Activated T-cell treated with anti-CD3 and anti-CD28 coated beads for 48 hours (primary cell): Measurements from ENCODE around the gene MAML1.

Experiments
- DNase-seq: peaks from one replicate; pipeline ENCODE4 v3.0.0-alpha.2; 2020; ENCODE audit warnings: low read depth

The MAML1 gene

DNA sequence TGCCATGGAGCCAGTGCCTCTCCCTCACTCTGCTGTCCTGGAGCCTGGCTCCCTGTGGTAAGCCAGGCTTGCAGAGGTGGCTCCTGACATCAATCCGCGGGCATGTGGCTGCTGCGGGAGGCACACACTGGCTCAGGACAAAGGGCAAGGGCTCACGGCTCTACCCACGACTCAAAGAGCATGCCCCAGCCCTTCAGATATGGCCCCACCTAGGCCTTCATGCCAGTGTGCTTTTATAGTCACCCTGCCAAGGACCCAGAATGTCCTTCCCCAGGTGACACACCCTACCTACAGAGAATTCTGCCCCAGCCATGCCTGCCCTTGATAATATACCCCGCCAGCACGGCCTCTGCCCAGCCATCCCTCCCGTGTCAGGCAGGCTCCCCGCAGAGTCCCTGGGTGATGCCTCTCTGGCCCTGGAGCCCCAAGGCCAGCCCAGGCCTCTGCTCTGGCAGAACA, 72.5 kb downstream of the MAML1 start:
- DNase-seq, result no peak

DNA sequence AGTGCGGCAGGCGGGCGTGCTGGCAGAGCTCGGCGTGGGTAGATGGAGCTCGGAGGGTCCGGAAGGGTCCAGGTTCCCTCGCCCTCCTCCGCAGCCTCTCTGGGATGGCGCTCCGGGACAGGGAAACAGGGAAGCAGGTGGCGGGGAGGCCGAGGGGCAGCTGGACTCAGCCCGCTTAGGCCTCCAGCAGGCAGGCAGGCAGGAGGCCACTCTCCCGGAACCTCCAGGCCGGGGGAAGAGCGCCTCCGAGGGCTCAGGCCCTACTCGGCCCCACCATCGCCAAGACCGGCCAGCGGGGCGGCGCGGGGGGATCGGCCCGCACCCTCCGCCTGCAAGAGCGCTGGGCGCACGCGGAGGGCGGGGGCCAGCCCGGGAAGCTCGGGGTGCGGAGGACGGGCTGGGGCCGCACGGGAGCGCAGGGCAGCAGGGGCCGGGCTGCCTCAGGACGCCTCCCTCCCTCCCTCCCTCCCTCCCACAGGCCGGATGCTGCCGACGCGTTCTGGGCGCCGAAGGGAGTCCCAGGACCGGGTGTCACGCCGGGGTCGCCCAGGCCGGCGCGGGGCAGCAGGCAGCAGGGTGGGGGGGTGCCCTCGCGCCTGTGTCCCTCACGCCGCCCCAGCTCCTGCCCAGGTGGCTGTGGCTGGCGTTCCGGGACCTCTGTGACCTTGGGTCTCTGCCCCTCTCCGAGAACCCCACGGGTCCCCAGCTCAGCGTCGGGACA, 73.1 kb downstream of the MAML1 start:
- DNase-seq, result no peak

DNA sequence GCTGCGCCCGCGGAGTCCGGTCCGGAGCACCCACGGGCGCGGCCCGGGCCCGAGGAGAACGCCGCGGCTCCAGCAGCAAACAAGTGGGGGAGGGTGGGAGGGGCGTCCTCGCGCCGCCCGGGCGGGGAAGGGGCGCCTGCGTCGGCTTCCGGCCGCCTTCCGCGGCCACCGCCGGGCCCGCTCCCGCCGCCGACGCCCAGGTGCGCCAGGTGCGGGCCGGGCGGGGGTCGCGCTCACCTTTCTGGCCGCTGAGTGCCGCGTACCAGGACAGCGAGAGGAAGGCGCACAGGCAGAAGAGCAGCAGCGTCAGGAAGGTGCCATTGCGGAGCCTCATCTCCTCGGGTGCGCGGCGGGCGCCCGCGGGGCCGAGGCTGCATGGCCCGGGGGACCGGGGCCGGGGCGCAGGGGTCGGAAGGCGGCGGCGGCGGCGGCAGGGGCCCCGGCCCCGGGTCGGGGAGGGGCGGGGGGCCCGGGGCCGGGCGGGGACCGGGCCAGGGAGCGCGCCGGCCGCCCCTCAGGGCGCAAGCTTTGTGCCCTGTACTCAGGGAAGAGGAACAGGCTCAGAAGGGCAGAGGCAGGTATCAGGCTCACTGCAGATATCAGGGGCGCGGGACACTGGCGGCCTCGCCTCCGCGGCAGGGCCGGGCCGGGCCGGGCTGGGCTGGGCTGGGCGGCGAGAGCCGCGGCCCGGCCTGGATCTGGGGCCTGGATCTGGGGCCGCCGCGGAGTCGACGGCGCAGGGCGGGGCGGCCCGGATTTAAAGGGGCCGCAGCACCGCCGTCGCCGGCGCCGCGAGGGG, 73.8 kb downstream of the MAML1 start, which contains the start of gene MGAT4B:
Gene MGAT4B, minus strand, starts transcription at position 617 of the 799 bp plus-strand sequence. Its CDS starts 283 bp downstream, at position 334.
- DNase-seq, result peak; percentile 68

DNA sequence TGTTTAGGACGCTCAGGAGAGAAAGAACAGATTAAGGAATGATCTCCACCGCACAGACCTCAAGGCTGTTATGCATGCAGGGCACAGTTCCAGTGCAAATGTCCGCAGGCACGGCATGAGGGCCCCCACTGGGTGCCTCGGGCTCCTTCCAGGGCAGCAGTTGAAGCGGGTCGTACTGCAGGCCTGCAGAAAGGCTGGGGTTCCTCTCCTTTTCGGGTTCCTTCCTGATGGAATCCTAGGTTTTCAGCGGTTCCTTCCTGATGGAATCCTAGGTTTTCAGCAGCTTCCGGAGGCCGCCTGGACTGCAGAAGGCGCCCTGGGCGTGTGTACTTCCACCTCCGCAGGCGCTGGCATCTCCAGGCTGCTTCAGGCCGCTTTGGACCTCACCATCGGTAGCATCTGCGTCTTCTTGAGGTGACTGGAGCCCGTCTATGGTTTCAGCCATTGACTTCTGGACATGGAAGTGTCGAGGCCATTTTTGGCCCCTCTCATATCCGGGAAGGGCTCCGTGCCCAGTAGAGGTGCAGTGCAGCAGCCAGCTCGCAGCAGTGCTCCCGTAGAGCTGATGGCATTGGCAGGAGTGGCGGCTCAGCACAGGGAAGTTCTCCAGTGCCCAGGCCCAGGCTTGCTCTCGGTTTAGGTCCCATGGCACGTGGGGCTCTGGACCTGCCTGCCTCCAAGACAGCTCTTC, 79.7 kb downstream of the MAML1 start:
- no peak for DNase-seq

DNA sequence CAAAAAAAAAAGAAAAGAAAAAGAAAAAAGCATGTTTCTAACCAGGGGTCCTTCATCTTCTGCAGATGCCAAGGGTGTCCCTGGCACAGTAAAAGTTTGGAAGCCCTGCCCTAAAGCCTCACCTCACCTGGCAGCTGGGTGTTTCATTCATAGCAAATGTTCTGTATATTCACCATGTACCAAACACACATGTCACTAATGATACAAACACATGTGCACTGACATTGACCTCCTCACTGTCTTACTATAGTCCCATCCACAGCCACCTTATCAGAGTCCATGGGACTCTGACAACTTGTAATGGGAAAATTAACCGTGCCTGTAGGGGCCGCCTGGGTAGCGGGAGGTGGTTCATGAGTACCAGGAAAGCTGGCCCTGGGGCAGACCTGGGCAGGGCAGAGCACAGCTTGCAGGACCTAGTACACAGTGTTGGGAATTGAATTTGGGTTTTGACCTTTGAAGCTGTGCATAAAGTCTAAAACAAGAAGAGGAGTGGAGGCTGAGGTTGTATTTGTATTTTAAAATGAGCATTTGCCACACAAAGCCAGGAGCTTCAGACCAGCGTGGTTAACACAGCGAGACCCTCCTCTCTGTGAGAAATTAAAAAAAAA, 80.5 kb downstream of the MAML1 start:
- no peak for DNase-seq

DNA sequence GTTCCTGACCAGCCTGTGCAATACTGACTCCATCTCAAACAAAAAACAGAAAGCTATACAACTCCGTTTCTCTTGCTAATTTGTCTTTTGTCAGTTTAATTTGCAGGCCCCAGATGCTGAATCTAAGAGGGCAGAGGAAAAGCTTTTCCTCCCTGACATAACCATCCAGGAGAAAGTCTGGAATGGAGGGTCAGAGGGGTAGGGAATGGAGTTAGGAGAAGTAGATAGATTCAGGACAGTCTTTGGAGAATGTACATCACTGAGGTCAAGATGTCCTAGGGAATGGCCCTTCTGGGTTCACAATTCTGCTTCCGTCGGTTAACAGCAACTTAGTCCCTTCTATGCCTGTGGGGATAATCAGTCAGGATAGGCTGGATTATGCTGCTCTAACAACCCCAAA, 81.5 kb downstream of the MAML1 start:
- DNase-seq, result no peak

DNA sequence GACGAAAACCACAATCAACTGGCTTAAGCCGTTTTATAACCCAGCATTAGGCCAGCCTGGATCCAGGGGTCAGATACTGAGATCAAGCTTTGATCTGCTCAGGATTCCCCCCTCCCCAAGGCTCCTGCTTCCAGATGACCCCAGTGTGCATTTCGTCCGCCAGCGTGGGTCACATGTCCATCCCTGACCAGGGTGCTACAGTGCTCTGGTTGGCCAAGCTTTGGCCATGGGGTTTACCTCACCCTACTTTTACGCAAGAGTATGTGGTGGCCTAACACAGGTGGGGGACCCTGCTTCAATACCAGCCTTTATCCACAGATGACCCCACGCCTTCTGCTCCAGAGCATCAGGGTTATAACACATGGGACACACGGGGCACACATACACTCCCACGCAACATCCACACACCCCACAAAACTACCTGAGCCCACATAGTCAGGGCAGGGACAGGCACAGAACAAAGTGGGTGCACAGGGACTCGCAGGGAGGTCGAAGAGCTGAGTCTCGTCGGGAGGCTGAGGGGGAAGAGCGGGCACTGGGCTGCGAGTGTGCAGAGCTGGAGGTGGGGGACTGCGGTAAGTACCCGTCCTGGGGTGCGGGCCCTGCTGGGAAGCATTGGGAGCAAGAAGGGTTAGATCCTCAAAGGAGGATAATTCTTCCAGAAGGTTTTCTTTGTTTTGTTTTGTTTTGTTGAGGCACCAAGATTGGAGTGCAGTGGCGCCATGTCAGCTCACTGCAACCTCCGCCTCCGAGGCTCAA, 83.0 kb downstream of the MAML1 start:
- DNase-seq, result no peak

DNA sequence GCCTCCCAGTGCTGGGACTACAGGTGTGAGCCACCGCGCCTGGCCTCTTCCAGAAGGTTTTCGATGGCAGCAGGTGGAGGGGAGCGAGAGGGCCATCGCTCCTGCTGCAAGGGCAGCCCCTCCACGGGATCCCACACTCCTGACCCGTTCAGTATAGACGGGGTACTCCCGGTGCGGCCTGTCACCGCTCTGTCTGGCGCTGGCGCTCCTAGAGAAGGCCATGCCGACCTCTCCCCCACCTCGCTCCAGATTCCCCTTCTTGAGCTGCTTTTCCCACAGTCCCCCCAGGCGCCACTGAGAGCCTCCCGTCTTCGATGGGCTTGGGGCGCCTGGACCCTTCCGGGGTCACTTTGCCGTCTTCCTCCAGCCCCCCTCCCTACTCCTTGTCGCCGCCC, 83.8 kb downstream of the MAML1 start:
- DNase-seq, result no peak

DNA sequence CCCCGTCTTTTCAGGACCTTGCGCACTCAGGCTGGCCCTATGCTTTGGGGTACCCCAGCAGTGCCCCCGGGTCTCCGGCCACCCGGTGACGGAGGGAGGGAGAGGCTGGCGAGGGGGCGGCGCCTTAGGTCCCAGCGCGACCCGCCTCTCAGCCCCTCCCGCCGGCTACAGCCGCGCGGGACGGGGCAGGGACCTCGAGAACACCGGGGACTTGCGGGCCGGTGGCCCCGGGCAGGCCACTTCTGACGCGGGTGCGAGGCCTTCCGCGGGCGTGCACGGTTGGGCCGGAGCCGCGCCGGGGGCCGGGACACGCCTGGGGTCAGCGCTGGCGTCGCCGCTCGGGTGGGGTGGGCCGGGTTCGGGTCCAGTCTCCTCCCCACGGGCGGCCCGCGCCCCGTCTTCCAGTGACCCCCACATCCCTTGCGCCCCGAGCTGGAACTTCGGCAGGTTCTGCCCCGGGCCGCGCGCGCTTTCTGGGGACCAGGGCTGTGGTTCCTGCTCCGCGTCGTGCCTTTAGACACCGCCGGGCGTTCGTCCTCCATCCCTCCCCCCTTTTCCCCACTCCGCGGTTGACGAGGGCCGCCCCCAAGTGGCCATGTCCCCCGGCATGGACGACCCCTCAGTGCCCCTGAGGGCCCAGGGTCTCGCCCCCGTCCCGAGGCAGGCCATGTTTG, 84.3 kb downstream of the MAML1 start:
- no peak for DNase-seq

DNA sequence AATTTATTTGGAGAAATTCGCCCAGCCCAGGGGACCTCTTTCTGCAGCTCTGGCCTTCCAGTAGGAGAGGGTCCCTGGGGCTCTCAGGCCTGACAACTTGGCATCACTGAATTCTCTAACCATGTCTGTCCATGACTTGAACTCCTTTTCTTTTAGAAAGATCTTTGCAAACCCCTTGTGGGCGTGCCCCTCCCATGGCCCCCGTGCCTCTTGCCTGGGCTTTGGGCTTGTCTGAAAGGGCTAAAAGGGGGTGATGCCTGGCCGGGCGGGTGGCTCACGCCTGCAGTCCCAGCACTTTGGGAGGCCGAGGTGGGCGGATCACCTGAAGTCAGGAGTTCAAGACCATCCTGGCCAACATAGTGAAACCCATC, 84.8 kb downstream of the MAML1 start:
- no peak for DNase-seq

DNA sequence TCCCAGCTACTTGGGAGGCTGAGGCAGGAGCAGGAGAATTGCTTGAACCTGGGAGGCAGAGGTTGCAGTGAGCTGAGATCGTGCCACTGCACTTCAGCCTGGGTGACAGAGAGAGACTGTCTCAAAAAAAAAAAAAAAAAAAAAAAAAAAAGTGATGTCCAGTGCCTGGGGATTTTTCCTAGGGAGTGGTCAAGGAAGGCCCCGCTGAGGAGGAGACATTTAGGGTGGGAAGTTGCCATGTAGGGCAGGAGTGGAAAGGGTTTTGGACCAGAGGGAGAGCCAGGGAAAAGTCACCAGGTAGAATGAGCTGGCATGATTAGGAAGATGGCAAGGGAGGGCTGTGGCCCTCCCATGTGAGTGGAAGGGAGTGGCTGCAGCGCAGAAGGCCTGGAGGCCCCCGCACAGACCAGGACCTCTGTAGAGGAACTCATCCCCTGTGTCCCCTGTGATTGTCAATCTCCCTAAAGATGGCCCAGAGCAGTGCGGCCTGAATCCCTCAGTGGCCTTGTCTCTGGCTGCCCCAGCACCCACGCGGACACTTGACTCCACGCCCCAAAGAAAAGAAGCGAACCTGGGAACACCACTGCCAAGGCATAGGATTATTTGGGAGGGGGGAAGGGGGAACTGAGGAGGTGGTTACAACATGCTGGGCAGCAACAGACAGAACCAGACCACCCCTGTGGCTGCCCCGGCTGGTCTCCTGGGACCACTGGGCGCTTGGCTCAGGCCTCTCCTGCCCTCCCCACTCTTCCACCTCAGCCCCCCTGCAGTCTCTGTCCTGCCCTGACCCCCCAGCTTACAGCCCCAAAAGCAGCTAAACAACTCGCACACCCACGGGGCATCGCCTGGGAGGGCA, 85.5 kb downstream of the MAML1 start:
- no peak for DNase-seq

DNA sequence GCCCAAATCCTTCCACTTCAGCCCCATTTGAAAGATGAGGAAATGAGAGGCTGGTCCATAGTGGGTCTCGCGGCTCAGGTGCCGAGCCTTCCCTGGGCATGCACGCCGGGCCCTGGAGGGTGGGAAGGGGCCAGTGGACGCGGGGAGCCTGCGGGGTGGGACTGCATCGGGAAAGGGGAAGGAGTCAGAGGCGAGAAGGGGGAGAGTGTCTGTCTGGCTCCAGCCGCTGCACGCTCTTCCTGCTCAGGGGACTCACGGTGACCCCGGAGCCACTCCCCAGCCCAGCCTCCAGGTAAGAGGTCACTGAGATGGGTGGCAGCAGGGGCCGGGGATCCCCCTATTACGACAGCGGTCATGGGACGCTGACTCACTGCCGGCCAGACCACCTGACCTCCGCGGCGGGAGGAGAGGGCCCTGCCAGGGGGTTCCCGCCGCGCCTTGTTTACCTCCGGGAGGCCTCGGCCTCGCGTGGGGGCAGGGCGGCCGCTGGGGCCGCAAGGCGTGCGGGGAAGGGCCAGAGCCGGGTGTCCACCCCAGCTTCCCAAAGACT, 86.2 kb downstream of the MAML1 start:
- DNase-seq, result peak; percentile 82

DNA sequence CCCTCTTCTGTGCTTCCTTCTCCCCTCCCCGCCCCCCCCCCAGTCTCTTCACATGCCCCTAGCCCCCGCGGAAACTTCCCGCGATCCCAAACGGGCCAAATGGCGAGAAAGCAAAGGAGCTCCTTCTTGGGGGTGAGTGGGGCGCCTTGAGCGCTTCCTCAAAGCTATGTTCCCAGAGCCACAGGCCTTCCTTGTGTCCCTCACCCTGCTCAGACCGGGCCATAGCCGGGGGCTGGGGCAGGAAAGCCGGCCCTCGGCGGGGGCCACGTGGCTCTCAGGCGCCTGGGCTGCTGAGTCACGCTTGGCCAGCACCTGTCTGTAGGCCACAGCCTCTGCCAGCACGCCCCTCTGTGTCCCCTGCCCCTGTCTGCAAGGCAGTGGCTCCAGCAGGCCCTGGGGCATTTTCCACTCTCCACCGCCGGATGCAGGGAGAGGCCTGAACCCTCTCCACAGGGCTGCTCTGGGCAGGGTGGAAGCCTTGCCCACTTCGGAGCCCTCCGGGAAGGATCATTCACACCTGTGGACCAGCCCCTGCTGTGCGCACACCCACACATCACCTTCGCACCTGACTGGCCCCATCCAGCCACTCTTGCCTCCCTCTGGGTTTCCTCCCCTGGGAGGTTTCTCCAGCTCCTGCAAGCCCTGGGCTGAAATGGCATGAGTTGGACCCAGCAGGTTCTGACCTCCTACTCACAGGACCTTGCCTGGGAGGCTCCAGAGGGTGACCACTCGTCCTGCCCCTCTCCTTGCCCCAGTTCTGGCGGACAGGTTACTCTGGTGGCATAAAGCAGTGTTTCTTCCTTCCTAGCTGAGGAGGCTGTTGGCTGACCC, 86.9 kb downstream of the MAML1 start:
- no peak for DNase-seq

DNA sequence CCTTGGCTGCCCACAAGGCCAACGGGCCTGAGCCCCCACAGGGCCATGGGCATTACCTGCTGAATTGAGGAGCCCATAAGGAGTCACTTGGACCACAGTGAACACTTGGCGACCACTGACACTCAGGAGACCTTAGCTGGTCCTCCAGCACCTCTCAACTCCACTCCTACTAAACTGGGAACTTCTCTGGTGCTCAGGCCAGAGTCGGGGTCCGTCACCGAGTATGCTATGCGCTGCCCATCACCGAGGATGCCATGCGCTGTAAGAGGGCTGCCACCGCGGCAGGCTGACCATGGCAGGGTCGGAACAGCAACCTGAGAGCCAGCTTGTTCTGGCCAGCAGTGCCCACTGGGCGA, 87.5 kb downstream of the MAML1 start:
- no peak for DNase-seq

DNA sequence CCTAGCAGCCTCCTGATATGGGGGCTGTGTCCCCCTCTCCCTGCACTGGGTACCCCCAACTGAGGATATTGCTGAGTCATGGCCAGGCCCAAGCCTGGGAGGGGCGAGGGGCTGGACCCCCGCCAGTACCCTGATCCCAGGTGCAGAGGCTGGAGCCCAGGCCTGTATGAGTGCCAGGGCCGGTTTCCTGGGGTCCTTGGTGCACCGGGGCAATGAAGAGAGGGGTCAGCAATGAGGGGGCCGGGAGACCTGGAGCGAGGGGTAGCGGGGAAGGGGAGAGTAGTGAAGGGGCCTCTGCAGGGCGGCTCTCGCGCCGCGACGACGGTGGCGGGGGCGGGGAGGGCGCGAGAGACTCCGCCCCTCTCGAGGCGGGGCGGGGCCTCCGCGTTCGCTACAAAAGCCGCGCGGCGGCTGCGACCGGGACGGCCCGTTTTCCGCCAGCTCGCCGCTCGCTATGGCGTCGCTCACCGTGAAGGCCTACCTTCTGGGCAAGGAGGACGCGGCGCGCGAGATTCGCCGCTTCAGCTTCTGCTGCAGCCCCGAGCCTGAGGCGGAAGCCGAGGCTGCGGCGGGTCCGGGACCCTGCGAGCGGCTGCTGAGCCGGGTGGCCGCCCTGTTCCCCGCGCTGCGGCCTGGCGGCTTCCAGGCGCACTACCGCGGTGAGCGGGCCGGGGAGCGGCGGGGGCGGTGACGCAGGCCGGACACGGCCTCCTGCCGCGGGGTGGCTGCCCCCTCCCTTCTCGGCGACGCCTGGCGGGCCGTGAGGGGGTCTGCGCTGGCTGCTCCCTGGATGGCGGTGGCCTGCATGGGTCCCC, 88.1 kb downstream of the MAML1 start, which contains the start of gene SQSTM1:
Gene SQSTM1, plus strand, starts transcription at position 423 of the 815 bp plus-strand sequence. Its CDS starts 32 bp downstream, at position 455.
- peak; percentile 85 for DNase-seq

DNA sequence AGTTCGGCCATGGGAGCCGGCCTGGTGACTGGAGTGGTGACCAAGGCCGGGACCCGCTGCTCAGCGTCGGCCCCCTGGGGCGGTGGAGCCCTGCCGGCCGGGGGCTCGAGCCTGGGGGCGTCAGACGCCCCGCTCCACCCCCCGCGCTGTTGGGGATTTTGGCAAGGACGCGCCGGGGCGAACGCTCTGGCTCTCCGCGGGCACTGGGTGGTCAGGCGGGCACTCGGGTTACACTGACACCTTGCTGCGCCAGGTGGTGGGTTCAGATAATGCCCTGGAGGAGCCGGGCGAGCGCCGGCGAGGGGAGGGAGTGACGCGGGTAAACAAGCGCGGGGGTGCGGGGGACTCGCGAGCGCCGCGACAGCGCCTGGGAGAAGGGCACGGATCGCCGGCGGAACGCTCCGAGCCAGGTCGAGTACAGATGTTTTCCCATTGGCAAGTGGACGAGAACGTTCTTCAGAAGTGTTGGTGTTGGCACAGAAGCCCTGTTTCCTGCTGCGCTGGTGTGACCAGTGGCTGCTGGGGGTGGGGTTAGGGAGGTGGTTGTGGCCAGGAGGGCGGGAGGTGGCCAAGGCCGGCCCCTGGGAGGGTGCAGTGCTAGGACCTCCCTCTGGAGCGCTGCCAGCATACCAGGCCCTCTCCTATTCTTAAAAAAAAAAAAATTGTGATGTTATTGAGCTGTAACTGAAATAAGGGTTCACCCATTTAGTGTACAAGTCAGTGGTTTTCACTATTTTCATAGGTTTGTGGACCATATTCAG, 88.9 kb downstream of the MAML1 start:
- DNase-seq, result peak; percentile 81

DNA sequence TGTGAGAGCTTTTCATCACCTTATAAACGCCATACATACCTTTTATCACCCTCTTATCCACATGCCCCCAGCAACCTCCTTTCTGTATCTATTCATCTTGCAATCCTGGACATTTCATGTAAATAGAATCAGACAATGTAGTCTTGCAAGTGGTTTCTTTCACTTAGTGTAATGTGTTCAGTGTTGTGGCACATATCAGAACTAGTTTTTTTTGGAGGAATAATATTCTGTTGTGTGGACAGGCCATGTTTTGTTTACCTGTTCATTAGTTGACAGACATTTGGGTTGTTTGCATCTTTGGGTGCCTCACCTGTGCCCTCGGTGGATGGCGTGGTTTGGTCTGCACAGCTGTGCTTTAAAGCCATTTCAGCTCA, 89.4 kb downstream of the MAML1 start:
- no peak for DNase-seq
